GM10248 (cell line): Measurements from ENCODE around the gene CITED1.

ENCODE experiments used
- CTCF ChIA-PET: fragments of 300-600 bp; sonication (Branson Sonifier 250); formaldehyde crosslinking; extraction: SDS; loops from one replicate; lab custom pipeline; 2021; ENCODE audit warnings: antibody characterized with exemption; lab: Yijun Ruan, JAX
- POLR2A ChIA-PET: fragments of 350-650 bp; sonication (Branson Sonifier 250); formaldehyde crosslinking; extraction: SDS; loops from one replicate; lab custom pipeline; 2020; ENCODE audit warnings: antibody characterized with exemption; lab: Yijun Ruan, JAX
- DNase-seq: peaks from one replicate; pipeline ENCODE4 v3.0.0; 2012; ENCODE audit errors: extremely low spot score
- CTCF ChIP-seq: IDR thresholded peaks from 2 replicates; pipeline ENCODE4 v1.5.1; 2012; ENCODE audit warnings: mild to moderate bottlenecking, low read depth; ENCODE audit errors: extremely low read depth, missing control alignments, control extremely low read depth

Gene CITED1

DNA sequence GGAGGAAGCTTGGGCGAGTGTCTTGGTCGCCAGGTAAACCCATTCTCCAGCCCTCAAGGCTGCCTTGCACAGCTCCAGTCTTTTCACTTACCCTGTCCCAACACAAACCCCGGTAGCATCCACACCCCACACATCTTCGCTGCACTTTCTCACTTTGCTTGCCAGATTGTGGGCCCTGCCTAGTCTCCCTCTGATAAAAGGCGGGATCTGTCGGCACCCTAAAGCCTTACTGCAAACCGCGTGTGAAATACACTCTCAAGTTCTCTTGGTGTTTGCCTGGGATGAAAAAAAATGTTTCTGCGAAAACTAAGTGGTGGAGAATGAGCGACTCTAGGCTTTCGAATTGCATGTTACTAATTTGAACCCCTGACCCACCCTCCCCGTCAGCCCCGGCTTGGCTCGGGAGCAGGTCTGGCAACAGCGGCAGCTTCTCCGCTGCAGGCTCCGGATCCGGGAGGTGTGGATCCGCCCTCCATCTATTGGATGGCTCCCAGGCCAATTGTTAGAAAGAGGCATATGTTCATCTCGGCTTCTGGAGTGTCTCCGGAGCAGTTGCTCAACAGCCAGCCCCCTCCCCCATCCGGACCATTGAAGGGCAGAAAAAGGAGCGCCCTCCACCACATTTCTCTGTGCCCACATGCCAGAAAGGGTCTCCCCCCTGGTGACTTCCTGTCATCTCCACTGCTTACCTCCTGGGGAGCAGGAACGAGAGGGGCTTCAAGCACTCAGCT, 3.0 kb upstream of the CITED1 start:
- no peak for DNase-seq
- ChIA-PET CTCF (no interaction called here), POLR2A (interaction anchor here (0.9 kb wide), 1 partner anchor 31 kb away, joined by 3 read pairs; the partner anchor contains the start of gene RPS4X)
- TF ChIP-seq CTCF: no peak

DNA sequence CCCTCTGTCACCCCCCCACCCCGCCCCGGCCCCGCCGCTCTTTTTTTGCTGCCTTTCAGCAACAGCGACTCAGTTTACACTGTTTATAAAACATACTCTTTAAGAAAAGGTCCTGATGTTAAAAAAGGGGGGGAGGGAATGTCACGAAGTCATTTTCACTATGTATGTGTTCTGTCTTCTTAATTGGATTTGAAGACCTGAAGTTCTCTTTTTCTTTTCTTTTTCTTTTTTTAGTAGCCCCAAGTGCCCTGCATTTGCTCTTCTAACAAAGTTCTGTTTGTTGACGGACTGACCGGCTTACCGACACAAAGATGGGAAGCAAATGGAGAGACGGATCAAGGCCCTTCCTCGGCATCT, 2.5 kb upstream of the CITED1 start:
- no peak for DNase-seq
- no peak for TF ChIP-seq CTCF
- ChIA-PET POLR2A (interaction anchor here (0.9 kb wide), 1 partner anchor 31 kb away, joined by 3 read pairs; the partner anchor contains the start of gene RPS4X), CTCF (no interaction called here)

DNA sequence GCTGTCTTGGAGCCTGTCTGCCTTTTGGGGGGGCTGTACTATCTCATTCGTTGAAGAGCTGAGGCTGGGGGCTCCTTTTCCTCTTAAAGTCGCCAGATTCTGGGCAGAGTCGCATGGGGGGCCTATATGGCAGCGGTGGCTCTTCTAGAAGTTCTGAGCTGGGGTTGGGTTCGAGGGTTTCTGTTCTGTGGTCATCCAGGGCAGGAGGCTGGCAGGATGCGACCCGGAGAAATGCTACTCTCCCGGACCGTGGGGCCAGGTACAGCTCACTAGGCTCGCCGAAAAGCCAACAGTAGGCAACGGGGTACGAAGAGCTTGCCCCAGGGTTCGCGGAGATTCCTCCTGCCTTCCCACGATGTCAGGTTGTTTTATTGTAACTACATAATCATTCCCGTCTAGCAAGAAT, 1.9 kb upstream of the CITED1 start:
- POLR2A ChIA-PET: no interaction called here
- no peak for DNase-seq
- CTCF ChIA-PET: no interaction called here
- no peak for TF ChIP-seq CTCF

GRCh38 chrX:72306851-72307645, 1.3 kb upstream of the CITED1 start:
- no peak for TF ChIP-seq CTCF
- ChIA-PET CTCF (no interaction called here), POLR2A (no interaction called here)
- peak; percentile 50 for DNase-seq

DNA sequence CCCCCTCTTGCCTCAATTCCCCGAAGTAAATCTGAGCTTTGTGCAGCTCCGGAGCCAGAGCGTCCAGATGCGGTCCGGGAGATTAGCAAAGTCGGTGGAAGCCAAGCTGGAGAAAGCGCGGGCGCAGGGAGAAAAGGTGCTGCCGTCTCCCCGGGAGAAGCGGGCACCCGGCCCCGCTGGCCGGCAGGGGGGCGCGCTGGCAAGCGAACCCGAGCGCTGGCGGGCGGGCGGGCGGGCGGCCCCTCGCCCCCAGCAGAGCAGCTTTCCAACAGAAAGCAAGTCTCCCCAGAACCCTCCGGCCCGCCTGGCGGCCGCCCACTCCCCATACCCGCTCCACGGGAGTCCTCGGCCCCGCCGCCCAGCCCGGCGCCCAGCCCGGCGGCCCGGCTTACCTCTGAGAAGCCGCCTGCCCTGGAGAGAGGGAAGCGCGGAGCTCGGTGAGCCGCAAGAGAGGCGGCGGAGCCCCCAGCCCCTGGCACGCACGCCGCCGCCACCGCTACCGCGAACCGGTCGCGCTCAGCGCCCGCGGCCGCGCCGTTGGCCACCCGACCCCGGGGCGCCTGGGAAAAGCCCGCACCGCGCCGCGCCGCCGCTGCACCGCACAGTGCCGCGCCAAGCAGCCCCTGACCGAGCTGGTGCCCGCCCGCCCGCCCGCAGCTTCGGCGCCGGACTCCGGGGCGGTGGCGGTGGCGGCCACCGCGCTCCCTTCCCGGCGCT, 529 bp upstream of the CITED1 start:
- no peak for TF ChIP-seq CTCF
- POLR2A ChIA-PET: no interaction called here
- DNase-seq: no peak
- CTCF ChIA-PET: no interaction called here

DNA sequence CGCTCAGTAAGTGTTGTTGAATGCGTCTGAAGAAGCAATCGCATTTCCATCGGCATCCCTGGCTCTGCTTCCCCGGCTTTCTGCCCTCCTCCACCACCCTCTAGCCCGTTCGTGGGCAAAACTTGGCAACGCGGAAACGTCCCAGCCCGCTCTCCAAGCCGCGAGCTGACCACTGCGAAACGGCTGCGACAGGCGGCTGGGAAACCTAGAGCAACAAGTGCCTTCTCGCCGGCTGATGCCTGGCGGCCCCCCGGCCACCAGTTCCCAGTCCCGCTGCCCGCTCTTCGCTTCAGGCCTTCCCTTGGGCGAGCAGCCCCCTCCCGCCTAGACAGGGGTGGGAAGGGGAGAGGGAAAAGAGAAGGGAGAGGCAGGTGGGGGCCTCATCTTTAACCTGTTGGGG, 837 bp downstream of the CITED1 start:
- ChIA-PET CTCF (no interaction called here), POLR2A (no interaction called here)
- DNase-seq: no peak
- TF ChIP-seq CTCF: no peak
